Lower leg skin (tissue), 3 donors: ENCODE measurements around the gene GSG1L.

Source experiments
- CTCF ChIP-seq, 3 donors: fragments of 450-650 bp; IDR thresholded peaks; one replicate each; pipeline ENCODE4 v1.5.1; 2016; ENCODE audit warnings: antibody characterized with exemption in 3 of 3, mild to moderate bottlenecking in 3 of 3, moderate library complexity in 2 of 3
- POLR2A ChIP-seq, 2 donors: fragments of 450-650 bp; IDR thresholded peaks; one replicate each; pipeline ENCODE4 v1.6.1; 2016 to 2017; ENCODE audit warnings: antibody characterized with exemption in 2 of 2, mild to moderate bottlenecking in 1 of 2, moderate library complexity in 1 of 2

GRCh38 chr16:28091656-28092055, 28.1 kb upstream of the GSG1L start:
- TF ChIP-seq CTCF (IDR thresholded peaks at IDR 0.05), result no peak
- TF ChIP-seq POLR2A (IDR thresholded peaks at IDR 0.05), result no peak
